Adrenal gland (tissue), 5 donors: Measurements from ENCODE around the gene MNX1.

Experiments used
- POLR2A ChIP-seq, 2 donors: fragments of 450-650 bp; IDR thresholded peaks; one replicate each; pipeline ENCODE4 v1.6.1; 2017; ENCODE audit warnings: antibody characterized with exemption in 2 of 2, mild to moderate bottlenecking in 2 of 2, moderate library complexity in 1 of 2
- TF ChIP-seq, protein P1 (sequence below), 6 experiments: fragments of 450-650 bp in 4 of 6; fragments of 200-600 bp in 2 of 6; sonication (generic) in 1 of 6; IDR thresholded peaks; 1 replicate in 5 of 6; 2 replicates in 1 of 6; pipeline versions ENCODE4 v1.5.1 to v1.8.0; 2016 to 2021; ENCODE audit warnings: antibody characterized with exemption in 6 of 6, mild to moderate bottlenecking in 2 of 6, moderate library complexity in 1 of 6
- donor health status: DM: no; HTN: no; CAD: no.

DNA sequence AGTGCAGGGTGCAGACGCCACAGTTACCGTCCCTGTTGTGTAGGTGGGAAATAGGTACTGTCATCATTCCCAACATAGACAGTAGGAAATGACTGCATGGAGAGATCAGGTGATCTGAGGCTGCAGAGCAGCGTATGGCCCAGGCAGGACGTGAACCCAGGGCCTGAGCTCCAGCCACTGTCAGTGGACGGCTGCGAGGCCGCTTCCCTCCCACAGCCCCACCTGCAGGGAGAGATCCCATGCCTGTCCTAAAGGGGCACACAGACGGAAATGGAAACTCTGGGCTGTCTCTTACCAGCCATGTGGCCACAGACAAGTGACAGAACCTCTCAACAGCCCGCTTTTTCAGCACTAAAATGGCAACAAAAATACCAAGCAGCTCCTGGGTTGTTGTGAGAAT is 44.5 kb upstream of the MNX1 start:
- TF ChIP-seq, protein P1, sequence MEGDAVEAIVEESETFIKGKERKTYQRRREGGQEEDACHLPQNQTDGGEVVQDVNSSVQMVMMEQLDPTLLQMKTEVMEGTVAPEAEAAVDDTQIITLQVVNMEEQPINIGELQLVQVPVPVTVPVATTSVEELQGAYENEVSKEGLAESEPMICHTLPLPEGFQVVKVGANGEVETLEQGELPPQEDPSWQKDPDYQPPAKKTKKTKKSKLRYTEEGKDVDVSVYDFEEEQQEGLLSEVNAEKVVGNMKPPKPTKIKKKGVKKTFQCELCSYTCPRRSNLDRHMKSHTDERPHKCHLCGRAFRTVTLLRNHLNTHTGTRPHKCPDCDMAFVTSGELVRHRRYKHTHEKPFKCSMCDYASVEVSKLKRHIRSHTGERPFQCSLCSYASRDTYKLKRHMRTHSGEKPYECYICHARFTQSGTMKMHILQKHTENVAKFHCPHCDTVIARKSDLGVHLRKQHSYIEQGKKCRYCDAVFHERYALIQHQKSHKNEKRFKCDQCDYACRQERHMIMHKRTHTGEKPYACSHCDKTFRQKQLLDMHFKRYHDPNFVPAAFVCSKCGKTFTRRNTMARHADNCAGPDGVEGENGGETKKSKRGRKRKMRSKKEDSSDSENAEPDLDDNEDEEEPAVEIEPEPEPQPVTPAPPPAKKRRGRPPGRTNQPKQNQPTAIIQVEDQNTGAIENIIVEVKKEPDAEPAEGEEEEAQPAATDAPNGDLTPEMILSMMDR (IDR thresholded peaks at IDR 0.05), result no peak
- no peak for TF ChIP-seq POLR2A (IDR thresholded peaks at IDR 0.05)
